ENCODE data around the gene DEK. TPM values are rescaled to one million over a fixed set of nuclear protein-coding genes. Genes with fewer than 3 reads are reported as not detected.
"Not testable (repeated sequence)": the region's sequence is repeated elsewhere in the genome, so short reads cannot be mapped to it uniquely, and the experiment has no call there.

Gene DEK
- total RNA-seq, 1 experiment from 2014 or later = 154 TPM

GRCh38 chr6:18183766-18184165, 80.6 kb downstream of the DEK start:
- Histone ChIP-seq H3K79me2 (ENCODE audit: low read length) (peaks cover 15% of the 10 kb centered on the region), H3K4me1 (ENCODE audit: low read length) (no peaks in the 10 kb centered on the region), H4K20me1 (ENCODE audit: insufficient read depth, low read depth, low read length) (no peaks in the 10 kb centered on the region), H3K36me3 (ENCODE audit: insufficient read depth, low read length) (peaks cover 9% of the 10 kb centered on the region), H3K27me3 (ENCODE audit: low read length) (no peaks in the 10 kb centered on the region), H3K4me3 (ENCODE audit: low read length) (no peak overlapping the region), H3K9ac (ENCODE audit: low read length) (no peak overlapping the region), H2AFZ (ENCODE audit: low read length) (no peak overlapping the region), H3K27ac (ENCODE audit: low read length) (no peak overlapping the region), H3K9me2 (replicated peaks; ENCODE audit: insufficient read depth, low read length) (no peaks in the 10 kb centered on the region), H3K4me2 (ENCODE audit: low read depth, low read length, poor library complexity, severe bottlenecking) (no peak overlapping the region), H3K9me3 (ENCODE audit: low read length) (no peaks in the 10 kb centered on the region)
- DNase-seq = no peak

GRCh38 chr6:18182568-18182967, 81.8 kb downstream of the DEK start:
- Histone ChIP-seq H3K4me2 (ENCODE audit: low read depth, low read length, poor library complexity, severe bottlenecking) (no peak overlapping the region), H3K36me3 (ENCODE audit: insufficient read depth, low read length) (peaks cover 9% of the 10 kb centered on the region; the same call in 1 of the 2 replicates), H3K27me3 (ENCODE audit: low read length) (no peaks in the 10 kb centered on the region), H3K9me3 (ENCODE audit: low read length) (no peaks in the 10 kb centered on the region), H3K9ac (ENCODE audit: low read length) (no peak overlapping the region), H3K9me2 (replicated peaks; ENCODE audit: insufficient read depth, low read length) (no peaks in the 10 kb centered on the region), H2AFZ (ENCODE audit: low read length) (no peak overlapping the region), H4K20me1 (ENCODE audit: insufficient read depth, low read depth, low read length) (no peaks in the 10 kb centered on the region), H3K4me3 (ENCODE audit: low read length) (no peak overlapping the region), H3K27ac (ENCODE audit: low read length) (no peak overlapping the region), H3K79me2 (ENCODE audit: low read length) (peaks cover 23% of the 10 kb centered on the region), H3K4me1 (ENCODE audit: low read length) (no peaks in the 10 kb centered on the region)
- no peak for DNase-seq

GRCh38 chr6:18179770-18180356, 84.5 kb downstream of the DEK start:
- Histone ChIP-seq H3K4me3 (ENCODE audit: low read length) (no peak overlapping the region), H3K27me3 (ENCODE audit: low read length) (no peaks in the 10 kb centered on the region), H3K79me2 (ENCODE audit: low read length) (peaks cover 44% of the 10 kb centered on the region), H2AFZ (ENCODE audit: low read length) (no peak overlapping the region), H3K27ac (ENCODE audit: low read length) (no peak overlapping the region), H3K4me1 (ENCODE audit: low read length) (no peaks in the 10 kb centered on the region), H3K9ac (ENCODE audit: low read length) (no peak overlapping the region), H3K9me2 (replicated peaks; ENCODE audit: insufficient read depth, low read length) (no peaks in the 10 kb centered on the region), H3K4me2 (ENCODE audit: low read depth, low read length, poor library complexity, severe bottlenecking) (no peak overlapping the region), H3K36me3 (ENCODE audit: insufficient read depth, low read length) (peaks cover 6% of the 10 kb centered on the region; the same call in 1 of the 2 replicates), H4K20me1 (ENCODE audit: insufficient read depth, low read depth, low read length) (no peaks in the 10 kb centered on the region), H3K9me3 (ENCODE audit: low read length) (no peaks in the 10 kb centered on the region)
- no peak for DNase-seq

DNA sequence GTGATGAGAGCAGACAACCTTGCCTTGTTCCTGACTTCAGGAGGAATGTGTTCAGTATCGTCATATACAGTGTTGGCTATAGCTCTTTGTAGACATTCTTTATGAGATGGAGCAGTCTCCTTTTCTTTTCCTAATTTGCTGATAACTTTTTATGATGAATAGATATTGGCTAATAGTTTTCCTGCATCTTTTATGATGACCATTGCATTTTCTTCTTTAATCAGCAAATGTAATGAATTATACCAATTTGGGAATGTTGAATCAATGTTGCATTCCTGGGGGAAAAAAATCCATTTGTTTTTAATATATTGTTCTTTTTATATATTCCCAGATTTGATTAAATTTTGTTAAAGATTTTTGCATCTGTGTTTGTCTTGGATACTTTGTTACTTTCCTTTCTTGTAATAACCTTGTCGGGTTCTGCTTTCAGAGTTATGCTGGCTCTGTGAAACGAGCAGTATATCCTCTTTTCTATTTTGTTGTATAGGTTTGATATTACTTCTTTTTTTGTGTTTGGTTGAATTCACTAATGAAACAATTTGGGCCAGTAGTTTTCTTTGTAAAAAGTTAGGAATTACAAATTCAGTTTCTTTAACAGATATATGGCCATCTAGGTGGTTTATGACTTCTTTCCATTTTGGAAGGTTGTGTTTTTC, 85.2 kb downstream of the DEK start:
- H3K9me2 ChIP-seq (replicated peaks; ENCODE audit: insufficient read depth, low read length) = no peaks in the 10 kb centered on the region
- peaks cover 13% of the 10 kb centered on the region; the same call in 1 of the 2 replicates for H3K36me3 ChIP-seq (ENCODE audit: insufficient read depth, low read length)
- H3K79me2 ChIP-seq (ENCODE audit: low read length) = peaks cover 49% of the 10 kb centered on the region
- no peak for DNase-seq
- H4K20me1 ChIP-seq (ENCODE audit: insufficient read depth, low read depth, low read length) = no peaks in the 10 kb centered on the region
- no peak overlapping the region for H3K9ac ChIP-seq (ENCODE audit: low read length)
- H3K27me3 ChIP-seq (ENCODE audit: low read length) = no peaks in the 10 kb centered on the region
- H3K4me1 ChIP-seq (ENCODE audit: low read length) = no peaks in the 10 kb centered on the region
- H3K4me3 ChIP-seq (ENCODE audit: low read length) = no peak overlapping the region
- no peak overlapping the region for H3K27ac ChIP-seq (ENCODE audit: low read length)
- no peak overlapping the region for H2AFZ ChIP-seq (ENCODE audit: low read length)
- H3K4me2 ChIP-seq (ENCODE audit: low read depth, low read length, poor library complexity, severe bottlenecking) = no peak overlapping the region
- H3K9me3 ChIP-seq (ENCODE audit: low read length) = no peaks in the 10 kb centered on the region

- Histone ChIP-seq H4K20me1 (ENCODE audit: insufficient read depth, low read depth, low read length) (no peaks in the 10 kb centered on the region), H3K9ac (ENCODE audit: low read length) (no peak overlapping the region), H3K9me2 (replicated peaks; ENCODE audit: insufficient read depth, low read length) (no peaks in the 10 kb centered on the region), H2AFZ (ENCODE audit: low read length) (no peak overlapping the region), H3K9me3 (ENCODE audit: low read length) (no peaks in the 10 kb centered on the region), H3K27me3 (ENCODE audit: low read length) (no peaks in the 10 kb centered on the region), H3K79me2 (ENCODE audit: low read length) (peaks cover 49% of the 10 kb centered on the region), H3K4me2 (ENCODE audit: low read depth, low read length, poor library complexity, severe bottlenecking) (no peak overlapping the region), H3K4me3 (ENCODE audit: low read length) (no peak overlapping the region), H3K27ac (ENCODE audit: low read length) (no peak overlapping the region), H3K36me3 (ENCODE audit: insufficient read depth, low read length) (peaks cover 17% of the 10 kb centered on the region; the same call in 1 of the 2 replicates), H3K4me1 (ENCODE audit: low read length) (no peaks in the 10 kb centered on the region)
- no peak for DNase-seq
Observed at GRCh38 chr6:18177286-18177965, 86.9 kb downstream of the DEK start.

GRCh38 chr6:18176198-18176597, 88.1 kb downstream of the DEK start:
- not testable (repeated sequence) for DNase-seq; H2AFZ ChIP-seq (ENCODE audit: low read length); H3K4me3 ChIP-seq (ENCODE audit: low read length); H3K9me3 ChIP-seq (ENCODE audit: low read length); H3K4me2 ChIP-seq (ENCODE audit: low read depth, low read length, poor library complexity, severe bottlenecking); H3K4me1 ChIP-seq (ENCODE audit: low read length); H3K27ac ChIP-seq (ENCODE audit: low read length); H3K9me2 ChIP-seq (replicated peaks; ENCODE audit: insufficient read depth, low read length); H3K27me3 ChIP-seq (ENCODE audit: low read length); H4K20me1 ChIP-seq (ENCODE audit: insufficient read depth, low read depth, low read length); H3K9ac ChIP-seq (ENCODE audit: low read length)
- Histone ChIP-seq H3K79me2 (ENCODE audit: low read length) (peaks cover 49% of the 10 kb centered on the region), H3K36me3 (ENCODE audit: insufficient read depth, low read length) (peaks cover 26% of the 10 kb centered on the region; the same call in 1 of the 2 replicates)

Small RNA genes within 50 kb of the gene (small RNA-seq; reads per million reads assigned to genes)
- not detected for gene AL138825.1
- gene RF00019 = not detected
- gene RNU6-263P = 0.16 reads per million

Other genes starting within 250 kb of the DEK start
- not detected in 2 replicates for gene NHLRC1, start 141.9 kb downstream of the DEK start, total RNA-seq (2014; rRNA removed; shearing (Covaris generic); ENCODE audit: low replicate concordance)
- gene TPMT, start 109.5 kb downstream of the DEK start, total RNA-seq (2014; rRNA removed; shearing (Covaris generic); ENCODE audit: low replicate concordance) = 2.0 and 3.2 TPM in 2 replicates
- gene KDM1B, start 109.1 kb downstream of the DEK start, total RNA-seq (2014; rRNA removed; shearing (Covaris generic); ENCODE audit: low replicate concordance) = 47.2 and 50.9 TPM in 2 replicates
- gene RNF144B, start 122.8 kb upstream of the DEK start, total RNA-seq (2014; rRNA removed; shearing (Covaris generic); ENCODE audit: low replicate concordance) = 28.1 and 36.4 TPM in 2 replicates